Mesothelial cell of epicardium (in vitro differentiated cells): ENCODE measurements around the gene KLF16. TPM values are rescaled to one million over a fixed set of nuclear protein-coding genes. Genes with fewer than 3 reads are reported as not detected.

ENCODE experiments used
- DNase-seq, 2 experiments: peaks; one replicate each; pipeline ENCODE4 v3.0.0; 2021; ENCODE audit warnings: low spot score in 2 of 2; ENCODE audit not compliant: unreplicated experiment in 2 of 2
- H3K27ac Mint-ChIP-seq: 2 replicates; pipeline ENCODE4 v1.8.0; 2021; ENCODE audit warnings: mixed read lengths
- H3K27me3 Mint-ChIP-seq: 2 replicates; pipeline ENCODE4 v1.8.0; 2021; ENCODE audit warnings: low read depth, mixed read lengths
- H3K36me3 Mint-ChIP-seq: 2 replicates; pipeline ENCODE4 v1.8.0; 2021; ENCODE audit warnings: mixed read lengths
- H3K4me1 Mint-ChIP-seq: 2 replicates; pipeline ENCODE4 v1.8.0; 2021; ENCODE audit warnings: mixed read lengths
- H3K4me3 Mint-ChIP-seq: 2 replicates; pipeline ENCODE4 v1.8.0; 2021; ENCODE audit warnings: mild to moderate bottlenecking, moderate library complexity, mixed read lengths
- H3K9me3 Mint-ChIP-seq: 2 replicates; pipeline ENCODE4 v1.8.0; 2021; ENCODE audit warnings: mixed read lengths
- CTCF ChIP-seq: fragments of 200-600 bp; sonication (generic); IDR thresholded peaks from one replicate; pipeline ENCODE4 v1.5.0; 2021; ENCODE audit warnings: antibody characterized with exemption; ENCODE audit not compliant: unreplicated experiment
- total RNA-seq: library from RNA; stranded (reverse); gene quantifications from 3 replicates; pipeline ENCODE4 v1.2.1, GENCODE V29; 2021

KLF16 gene
- total RNA-seq, 1 donor from 2014 or later = 23.5 TPM

- no peak overlapping the region for H3K27ac Mint-ChIP-seq
- no peak for TF ChIP-seq CTCF
- H3K4me3 Mint-ChIP-seq = peak overlapping the region; percentile 85
- H3K9me3 Mint-ChIP-seq = no peaks in the 10 kb centered on the region
- H3K4me1 Mint-ChIP-seq = peaks cover 9% of the 10 kb centered on the region
- peaks cover 2% of the 10 kb centered on the region for H3K36me3 Mint-ChIP-seq
- H3K27me3 Mint-ChIP-seq = no peaks in the 10 kb centered on the region
- no peak for DNase-seq
These were observed 49.9 kb downstream of the KLF16 start for GRCh38 chr19:1813192-1814182.

- H3K36me3 Mint-ChIP-seq = no peaks in the 10 kb centered on the region
- no peaks in the 10 kb centered on the region for H3K27me3 Mint-ChIP-seq
- H3K27ac Mint-ChIP-seq = peak overlapping the region; percentile 63
- peak; percentile 68 to 80 for DNase-seq
- H3K4me3 Mint-ChIP-seq = peak overlapping the region; percentile 85
- peaks cover 9% of the 10 kb centered on the region for H3K4me1 Mint-ChIP-seq
- no peaks in the 10 kb centered on the region for H3K9me3 Mint-ChIP-seq
- no peak for TF ChIP-seq CTCF
These were observed 50.8 kb downstream of the KLF16 start for GRCh38 chr19:1812426-1813191.

- H3K27ac Mint-ChIP-seq = peak within 1 kb of the TSS; percentile 63
- H3K4me3 Mint-ChIP-seq = peak within 1 kb of the TSS; percentile 85
- H3K4me1 Mint-ChIP-seq = peaks cover 9% of the 10 kb centered on the region
- TF ChIP-seq CTCF = peak; percentile 15
- no peaks in the 10 kb centered on the region for H3K9me3 Mint-ChIP-seq
- no peaks in the 10 kb centered on the region for H3K27me3 Mint-ChIP-seq
- DNase-seq = no peak
- no peaks in the 10 kb centered on the region for H3K36me3 Mint-ChIP-seq
These were observed 51.4 kb downstream of the KLF16 start, which contains the start of gene ATP8B3 for GRCh38 chr19:1811942-1812425. ATP8B3 (minus strand) TSS chr19:1812276; CDS start chr19:1811736, 540 bp downstream.

GRCh38 chr19:1811472-1811894 lies 51.9 kb downstream of the KLF16 start:
- H3K4me1 Mint-ChIP-seq = peaks cover 9% of the 10 kb centered on the region
- no peaks in the 10 kb centered on the region for H3K36me3 Mint-ChIP-seq
- TF ChIP-seq CTCF = no peak
- no peak for DNase-seq
- peak overlapping the region; percentile 33 for H3K4me3 Mint-ChIP-seq
- no peak overlapping the region for H3K27ac Mint-ChIP-seq
- no peaks in the 10 kb centered on the region for H3K9me3 Mint-ChIP-seq
- no peaks in the 10 kb centered on the region for H3K27me3 Mint-ChIP-seq

- Mint-ChIP-seq H3K9me3 (no peaks in the 10 kb centered on the region), H3K4me3 (no peak overlapping the region), H3K4me1 (peaks cover 9% of the 10 kb centered on the region), H3K27ac (no peak overlapping the region), H3K36me3 (no peaks in the 10 kb centered on the region), H3K27me3 (no peaks in the 10 kb centered on the region)
- DNase-seq = no peak
- no peak for TF ChIP-seq CTCF
These were observed 52.8 kb downstream of the KLF16 start for GRCh38 chr19:1810439-1811160.
